ENCODE measurements around the gene PIK3CD.

PIK3CD gene

DNA sequence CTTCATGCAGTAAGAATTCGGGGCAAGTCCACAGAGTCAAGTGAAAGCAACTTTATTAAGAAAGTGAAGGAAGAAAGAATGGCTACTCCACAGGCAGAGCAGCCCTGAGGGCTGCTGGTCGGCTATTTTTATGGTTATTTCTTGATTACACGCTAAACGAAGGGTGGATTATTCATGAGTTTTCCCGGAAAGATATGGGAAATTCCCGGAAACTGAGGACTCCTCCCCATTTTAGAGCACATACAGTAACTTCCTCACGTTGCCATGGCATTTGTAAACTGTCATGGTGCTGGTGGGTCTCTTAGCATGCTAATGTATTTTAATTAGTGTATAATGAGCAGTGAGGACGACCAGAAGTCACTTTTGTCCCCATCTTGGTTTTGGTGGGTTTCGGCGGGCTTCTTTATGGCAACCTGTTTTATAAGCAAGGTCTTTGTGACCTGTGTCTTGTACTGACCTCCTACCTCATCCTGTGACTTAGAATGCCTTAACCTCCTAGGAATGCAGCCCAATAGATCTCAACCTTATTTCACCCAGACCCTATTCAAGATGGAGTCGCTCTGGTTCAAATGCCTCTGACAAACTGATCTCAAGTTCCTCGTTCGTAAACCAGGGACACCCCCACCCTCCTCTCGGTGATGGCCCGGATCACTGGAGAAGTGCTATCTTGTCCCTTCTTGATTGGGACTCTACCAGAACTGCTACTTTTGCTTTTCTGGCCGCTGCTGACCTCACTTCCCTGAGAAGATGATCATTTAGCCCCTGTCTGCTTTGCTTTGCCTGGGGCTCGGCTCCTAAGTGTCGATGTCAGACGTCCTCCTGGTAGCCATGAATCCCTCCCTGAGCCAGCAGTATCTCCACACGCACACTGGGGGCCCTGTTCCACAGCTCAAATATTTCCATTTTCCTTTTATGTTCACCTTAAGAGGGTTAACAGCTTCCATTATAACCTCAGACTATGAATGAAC is 123.5 kb downstream of the PIK3CD start:
- DNase-seq: no peak

DNA sequence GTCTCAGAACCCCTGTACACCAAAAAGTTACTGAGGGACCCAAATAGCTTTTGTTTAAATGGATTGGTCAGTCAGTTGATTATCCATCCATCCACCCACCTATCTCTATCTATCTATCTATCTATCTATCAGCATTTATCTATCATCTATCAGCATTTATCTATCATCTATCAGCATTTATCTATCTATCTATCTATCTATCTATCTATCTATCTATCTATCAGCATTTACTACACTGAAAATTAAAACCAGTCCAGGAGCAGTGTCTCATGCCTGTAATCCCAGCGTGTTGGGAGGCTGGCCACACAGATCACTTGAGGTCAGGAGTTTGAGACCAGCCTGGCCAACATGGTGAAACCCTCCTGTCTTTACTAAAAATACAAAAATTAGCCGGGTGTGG is 125.2 kb downstream of the PIK3CD start:
- no peak for DNase-seq

All from C1 segment of cervical spinal cord (tissue), 14 donors.